Liver (tissue), 9 donors: ENCODE measurements around the gene GSKIP. TPM values are rescaled to one million over a fixed set of nuclear protein-coding genes. Genes with fewer than 3 reads are reported as not detected.
A peak's percentile ranks its signal among the peaks of the same experiment; 100 is the strongest.

Experiments
- DNase-seq: peaks from one replicate; pipeline ENCODE4 v3.0.0-alpha.2; 2017; ENCODE audit warnings: low spot score
- H3K27ac ChIP-seq, 2 donors: one replicate each; pipeline ENCODE4 v1.7.0; 2013; ENCODE audit warnings: inconsistent platforms in 2 of 2, low read length in 2 of 2, control low read depth in 1 of 2, low read depth in 1 of 2, mild to moderate bottlenecking in 1 of 2
- H3K27me3 ChIP-seq, 4 donors: one replicate each; pipeline versions ENCODE4 v1.6.1 to v1.7.0; 2013; ENCODE audit warnings: low read length in 3 of 4, inconsistent platforms in 1 of 4, mild to moderate bottlenecking in 1 of 4, moderate library complexity in 1 of 4; ENCODE audit not compliant: control insufficient read depth in 4 of 4, insufficient read depth in 4 of 4
- H3K36me3 ChIP-seq, 4 donors: one replicate each; pipeline versions ENCODE4 v1.6.1 to v1.7.0; 2013; ENCODE audit warnings: low read length in 3 of 4, mild to moderate bottlenecking in 3 of 4, low read depth in 1 of 4, moderate library complexity in 1 of 4; ENCODE audit not compliant: control insufficient read depth in 4 of 4, insufficient read depth in 3 of 4
- H3K4me1 ChIP-seq, 4 donors: one replicate each; pipeline versions ENCODE4 v1.6.1 to v1.7.0; 2013; ENCODE audit warnings: low read length in 3 of 4, mild to moderate bottlenecking in 3 of 4, moderate library complexity in 1 of 4; ENCODE audit not compliant: control insufficient read depth in 4 of 4, insufficient read depth in 4 of 4
- H3K4me3 ChIP-seq, 3 donors: one replicate each; pipeline versions ENCODE4 v1.6.1 to v1.7.0; 2013; ENCODE audit warnings: low read length in 3 of 3, control low read depth in 1 of 3, low read depth in 1 of 3, mild to moderate bottlenecking in 1 of 3
- H3K9ac ChIP-seq, 2 donors: one replicate each; pipeline ENCODE4 v1.7.0; 2013; ENCODE audit warnings: low read length in 2 of 2, mild to moderate bottlenecking in 2 of 2, moderate library complexity in 2 of 2, control low read depth in 1 of 2, low read depth in 1 of 2
- H3K9me3 ChIP-seq, 4 donors: one replicate each; pipeline versions ENCODE4 v1.6.1 to v1.7.0; 2013; ENCODE audit warnings: low read length in 3 of 4; ENCODE audit not compliant: control insufficient read depth in 4 of 4
- CTCF ChIP-seq: fragments of 150-350 bp; IDR thresholded peaks from 2 replicates; pipeline ENCODE4 v1.5.1; 2017; ENCODE audit warnings: improper control_type of control experiment, low read depth, low read length; ENCODE audit not compliant: missing input control
- EGR1 ChIP-seq, 2 donors: IDR thresholded peaks; 2 replicates each; pipeline ENCODE4 v1.6.1; 2016 to 2018; ENCODE audit warnings: antibody characterized with exemption in 2 of 2, low read depth in 2 of 2
- GABPA ChIP-seq, 2 donors: IDR thresholded peaks in 1 of 2; conservative IDR thresholded peaks in 1 of 2; 2 replicates each; pipeline ENCODE4 v1.6.1; 2016; ENCODE audit warnings: antibody characterized with exemption in 2 of 2, mild to moderate bottlenecking in 1 of 2, moderate library complexity in 1 of 2
- HNF4A ChIP-seq, 2 donors: conservative IDR thresholded peaks; 2 replicates each; pipeline ENCODE4 v1.6.1; 2016; ENCODE audit warnings: antibody characterized with exemption in 2 of 2, mild to moderate bottlenecking in 2 of 2
- JUND ChIP-seq, 2 donors: IDR thresholded peaks; 2 replicates each; pipeline ENCODE4 v1.6.1; 2016; ENCODE audit warnings: antibody characterized with exemption in 2 of 2
- RAD21 ChIP-seq, 2 donors: IDR thresholded peaks; 2 replicates each; pipeline ENCODE4 v1.6.1; 2016; ENCODE audit warnings: antibody characterized with exemption in 2 of 2, mild to moderate bottlenecking in 2 of 2
- RXRA ChIP-seq, 2 donors: IDR thresholded peaks; 2 replicates each; pipeline ENCODE4 v1.6.1; 2017 to 2018; ENCODE audit warnings: antibody characterized with exemption in 2 of 2, mild to moderate bottlenecking in 1 of 2
- SP1 ChIP-seq: IDR thresholded peaks from 2 replicates; pipeline ENCODE4 v1.6.1; 2018; ENCODE audit warnings: antibody characterized with exemption, mild to moderate bottlenecking
- YY1 ChIP-seq: IDR thresholded peaks from 2 replicates; pipeline ENCODE4 v1.6.1; 2016; ENCODE audit warnings: antibody characterized with exemption, mild to moderate bottlenecking
- WGBS: extraction: QIAGEN DNeasy Blood & Tissue Kit; methylation state at CpG from one replicate; pipeline ENCODE4 v1.1.7; 2013; 5-methylcytosine and 5-hydroxymethylcytosine counted together
- polyA plus RNA-seq, 2 donors: library from polyadenylated mRNA; stranded (reverse) in 1 of 2; unstranded in 1 of 2; fragments of 200-250 nt in 1 of 2; fragments of >200 nt in 1 of 2; fragmentation: Nextera tagmentation in 1 of 2; extraction: Ambion mirVana in 1 of 2; gene quantifications; one replicate each; pipeline versions ENCODE4 v1.2.1 to v1.2.3, GENCODE V29; 2013 to 2015
- total RNA-seq, 2 donors: library from RNA; depleted of rRNA; stranded (reverse); fragments of >200 nt; gene quantifications; one replicate each; pipeline ENCODE4 v1.2.3, GENCODE V29; 2014
- TF ChIP-seq, protein P1 (sequence below): IDR thresholded peaks from 2 replicates; pipeline ENCODE4 v1.6.1; 2016; ENCODE audit warnings: antibody characterized with exemption
- TF ChIP-seq, protein P2 (sequence below): IDR thresholded peaks from 2 replicates; pipeline ENCODE4 v1.6.1; 2016; ENCODE audit warnings: antibody characterized with exemption
- donor health status: healthy.
- donor health status: healthy.
- donor health status: healthy.
- donor health status: healthy.
- donor health status: healthy.

GSKIP gene, protein sequence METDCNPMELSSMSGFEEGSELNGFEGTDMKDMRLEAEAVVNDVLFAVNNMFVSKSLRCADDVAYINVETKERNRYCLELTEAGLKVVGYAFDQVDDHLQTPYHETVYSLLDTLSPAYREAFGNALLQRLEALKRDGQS
- total RNA-seq = 10 to 100 TPM; 16.6 to 23.7 TPM
- 10 to 100 TPM; 10.9 to 12.1 TPM for polyA plus RNA-seq

- Histone ChIP-seq H3K4me3 (peak within 1 kb of the TSS; percentile 92 to 97 (median 95)), H3K27me3 (no peaks in the 10 kb centered on the region), H3K36me3 (no peaks in the 10 kb centered on the region), H3K27ac (peak within 1 kb of the TSS; percentile 94 to 98), H3K4me1 (peaks cover 4 to 23% (median 20%) of the 10 kb centered on the region in 4 donors), H3K9me3 (no peaks in the 10 kb centered on the region), H3K9ac (peak within 1 kb of the TSS; percentile 86 to 96)
- peak; percentile 97 for DNase-seq
- under 1% methylated on average over 92 of the region's 92 CpGs for WGBS
- peak; percentile 77 to 92 for TF ChIP-seq GABPA (IDR thresholded peaks at IDR 0.05 in 1 of 2, conservative IDR thresholded peaks at IDR 0.05 in 1 of 2)
- TF ChIP-seq CTCF = no peak
- TF ChIP-seq EGR1 (IDR thresholded peaks at IDR 0.05; ENCODE audit: low read depth in 2 of 2) = peak in 1 of 2 donors; percentile 11
Observed at GRCh38 chr14:96362965-96363750, at the start of gene GSKIP, which contains the start of gene ATG2B. Gene GSKIP (plus strand): TSS chr14:96363526. CDS start chr14:96382248, 18,722 bp downstream. Gene ATG2B (minus strand): TSS chr14:96363341. CDS start chr14:96362976, 365 bp downstream.

GRCh38 chr14:96316087-96316486 is 47.2 kb upstream of the GSKIP start:
- Histone ChIP-seq H3K9me3 (no peaks in the 10 kb centered on the region), H3K4me1 (no peaks in the 10 kb centered on the region), H3K4me3 (no peak overlapping the region), H3K27me3 (no peaks in the 10 kb centered on the region), H3K9ac (no peak overlapping the region), H3K27ac (peak overlapping the region in 1 of 2 donors; percentile 38), H3K36me3 (peaks cover 2 to 30% (median 26%) of the 10 kb centered on the region in 4 donors)
- 67% methylated on average over 3 of the region's 3 CpGs for WGBS
- TF ChIP-seq, protein P1, sequence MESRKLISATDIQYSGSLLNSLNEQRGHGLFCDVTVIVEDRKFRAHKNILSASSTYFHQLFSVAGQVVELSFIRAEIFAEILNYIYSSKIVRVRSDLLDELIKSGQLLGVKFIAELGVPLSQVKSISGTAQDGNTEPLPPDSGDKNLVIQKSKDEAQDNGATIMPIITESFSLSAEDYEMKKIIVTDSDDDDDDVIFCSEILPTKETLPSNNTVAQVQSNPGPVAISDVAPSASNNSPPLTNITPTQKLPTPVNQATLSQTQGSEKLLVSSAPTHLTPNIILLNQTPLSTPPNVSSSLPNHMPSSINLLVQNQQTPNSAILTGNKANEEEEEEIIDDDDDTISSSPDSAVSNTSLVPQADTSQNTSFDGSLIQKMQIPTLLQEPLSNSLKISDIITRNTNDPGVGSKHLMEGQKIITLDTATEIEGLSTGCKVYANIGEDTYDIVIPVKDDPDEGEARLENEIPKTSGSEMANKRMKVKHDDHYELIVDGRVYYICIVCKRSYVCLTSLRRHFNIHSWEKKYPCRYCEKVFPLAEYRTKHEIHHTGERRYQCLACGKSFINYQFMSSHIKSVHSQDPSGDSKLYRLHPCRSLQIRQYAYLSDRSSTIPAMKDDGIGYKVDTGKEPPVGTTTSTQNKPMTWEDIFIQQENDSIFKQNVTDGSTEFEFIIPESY = peak; percentile 46
- no peak for TF ChIP-seq RAD21 (IDR thresholded peaks at IDR 0.05)
- peak; percentile 16 to 23 for TF ChIP-seq HNF4A (conservative IDR thresholded peaks at IDR 0.05)
- no peak for TF ChIP-seq SP1
- TF ChIP-seq YY1 = no peak
- TF ChIP-seq GABPA (IDR thresholded peaks at IDR 0.05 in 1 of 2, conservative IDR thresholded peaks at IDR 0.05 in 1 of 2) = no peak
- no peak for TF ChIP-seq CTCF
- TF ChIP-seq JUND (IDR thresholded peaks at IDR 0.05) = no peak
- TF ChIP-seq, protein P2, sequence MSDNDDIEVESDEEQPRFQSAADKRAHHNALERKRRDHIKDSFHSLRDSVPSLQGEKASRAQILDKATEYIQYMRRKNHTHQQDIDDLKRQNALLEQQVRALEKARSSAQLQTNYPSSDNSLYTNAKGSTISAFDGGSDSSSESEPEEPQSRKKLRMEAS = peak; percentile 42
- TF ChIP-seq RXRA (IDR thresholded peaks at IDR 0.05) = peak in 1 of 2 donors; percentile 55
- no peak for DNase-seq
